AG09309 (cell line): ENCODE data around the gene RAD51B.
"Not testable (repeated sequence)": the region's sequence is repeated elsewhere in the genome, so short reads cannot be mapped to it uniquely, and the experiment has no call there.

Experiments
- DNase-seq: peaks from one replicate; pipeline ENCODE4 v3.0.0-alpha.2; 2010; ENCODE audit warnings: low read depth
- H3K4me3 ChIP-seq: 2 replicates; pipeline ENCODE4 v1.5.1; 2011; ENCODE audit warnings: mild to moderate bottlenecking, low read depth, low read length, moderate library complexity; ENCODE audit not compliant: control insufficient read depth
- TF ChIP-seq, protein P1 (sequence below): IDR thresholded peaks from 2 replicates; pipeline ENCODE4 v1.5.1; 2011; ENCODE audit warnings: mild to moderate bottlenecking, low read depth, low read length, inconsistent platforms; ENCODE audit not compliant: insufficient read depth, control insufficient read depth; ENCODE audit errors: missing control alignments

The RAD51B gene

GRCh38 chr14:68300608-68301007 is 481.0 kb downstream of the RAD51B start:
- H3K4me3 ChIP-seq, result no peak overlapping the region
- TF ChIP-seq, protein P1, sequence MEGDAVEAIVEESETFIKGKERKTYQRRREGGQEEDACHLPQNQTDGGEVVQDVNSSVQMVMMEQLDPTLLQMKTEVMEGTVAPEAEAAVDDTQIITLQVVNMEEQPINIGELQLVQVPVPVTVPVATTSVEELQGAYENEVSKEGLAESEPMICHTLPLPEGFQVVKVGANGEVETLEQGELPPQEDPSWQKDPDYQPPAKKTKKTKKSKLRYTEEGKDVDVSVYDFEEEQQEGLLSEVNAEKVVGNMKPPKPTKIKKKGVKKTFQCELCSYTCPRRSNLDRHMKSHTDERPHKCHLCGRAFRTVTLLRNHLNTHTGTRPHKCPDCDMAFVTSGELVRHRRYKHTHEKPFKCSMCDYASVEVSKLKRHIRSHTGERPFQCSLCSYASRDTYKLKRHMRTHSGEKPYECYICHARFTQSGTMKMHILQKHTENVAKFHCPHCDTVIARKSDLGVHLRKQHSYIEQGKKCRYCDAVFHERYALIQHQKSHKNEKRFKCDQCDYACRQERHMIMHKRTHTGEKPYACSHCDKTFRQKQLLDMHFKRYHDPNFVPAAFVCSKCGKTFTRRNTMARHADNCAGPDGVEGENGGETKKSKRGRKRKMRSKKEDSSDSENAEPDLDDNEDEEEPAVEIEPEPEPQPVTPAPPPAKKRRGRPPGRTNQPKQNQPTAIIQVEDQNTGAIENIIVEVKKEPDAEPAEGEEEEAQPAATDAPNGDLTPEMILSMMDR, result no peak
- no peak for DNase-seq

GRCh38 chr14:68301219-68301618 is 481.6 kb downstream of the RAD51B start:
- TF ChIP-seq, protein P1, result no peak
- H3K4me3 ChIP-seq, result no peak overlapping the region
- DNase-seq, result no peak

DNA sequence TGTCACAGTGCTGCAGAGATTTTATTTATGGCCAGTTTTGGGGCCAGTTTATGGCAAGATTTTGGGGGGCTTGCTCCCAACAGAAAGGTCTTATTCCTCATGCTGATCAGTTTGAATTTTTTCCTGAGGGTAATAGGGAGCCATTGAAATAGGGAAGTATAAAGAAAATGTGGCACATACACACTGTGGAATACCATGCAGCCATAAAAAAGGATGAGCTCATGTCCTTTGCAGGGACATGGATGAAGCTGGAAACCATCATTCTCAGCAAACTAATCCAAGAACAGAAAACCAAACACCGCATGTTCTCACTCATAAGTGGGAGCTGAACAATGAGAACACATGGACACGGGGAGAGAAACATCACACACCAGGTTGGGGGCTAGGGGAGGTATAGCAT is 483.4 kb downstream of the RAD51B start:
- H3K4me3 ChIP-seq, result not testable (repeated sequence)

GRCh38 chr14:68305738-68306137 is 486.2 kb downstream of the RAD51B start:
- no peak for DNase-seq
- TF ChIP-seq, protein P1, result no peak
- H3K4me3 ChIP-seq, result no peak overlapping the region

More for the DNA sequence above, 483.4 kb downstream of the RAD51B start:
- not testable (repeated sequence) for DNase-seq

GRCh38 chr14:68306265-68306933 is 486.8 kb downstream of the RAD51B start:
- no peak overlapping the region for H3K4me3 ChIP-seq
- no peak for DNase-seq
- TF ChIP-seq, protein P1, result no peak

- DNase-seq, result no peak
- no peak overlapping the region for H3K4me3 ChIP-seq
Observed at GRCh38 chr14:68306934-68307789, 487.6 kb downstream of the RAD51B start.

More at GRCh38 chr14:68306934-68307789, 487.6 kb downstream of the RAD51B start:
- TF ChIP-seq, protein P1, result no peak
